Measurements from ENCODE around the gene GPC3. TPM values are rescaled to one million over a fixed set of nuclear protein-coding genes. Genes with fewer than 3 reads are reported as not detected.

Gene GPC3
- total and polyA plus RNA-seq, 8 donors: 0.46 to 137 (median 4.4) TPM

- TF ChIP-seq POLR2A (IDR thresholded peaks at IDR 0.05): no peak
- no peak for TF ChIP-seq EP300 (IDR thresholded peaks at IDR 0.05)
- no peak for TF ChIP-seq POLR2AphosphoS5 (IDR thresholded peaks at IDR 0.05)
- TF ChIP-seq CTCF (IDR thresholded peaks at IDR 0.05): no peak
- H3K27ac ChIP-seq: no peak overlapping the region
Observed at GRCh38 chrX:133918361-133918771, 67.0 kb downstream of the GPC3 start.

GRCh38 chrX:133916984-133917722, 68.2 kb downstream of the GPC3 start:
- H3K27me3 ChIP-seq: no peaks in the 10 kb centered on the region
- no peaks in the 10 kb centered on the region for H3K36me3 ChIP-seq
- intact Hi-C loops (cut with DNase I; ENCODE audit: low total_unique reads): no loop called here
- H3K9me3 ChIP-seq: peaks cover 0 to 15% (median 2%) of the 10 kb centered on the region in 4 donors
- WGBS, 5 donors: 68 to 91% (median 82%) methylated on average over 2 of the region's 2 CpGs
- H3K27ac ChIP-seq: no peak overlapping the region
- TF ChIP-seq POLR2A (IDR thresholded peaks at IDR 0.05): no peak
- H3K4me3 ChIP-seq: no peak overlapping the region
- H3K4me1 ChIP-seq: no peaks in the 10 kb centered on the region
- no peak for DNase-seq

More at GRCh38 chrX:133918361-133918771, 67.0 kb downstream of the GPC3 start:
- H3K27me3 ChIP-seq: no peaks in the 10 kb centered on the region
- 53 to 65% (median 60%) methylated on average over 3 of the region's 3 CpGs for WGBS, 5 donors
- H3K36me3 ChIP-seq: no peaks in the 10 kb centered on the region
- H3K4me1 ChIP-seq: no peaks in the 10 kb centered on the region
- intact Hi-C loops (cut with DNase I; ENCODE audit: low total_unique reads): no loop called here
- DNase-seq: no peak
- no peak overlapping the region for H3K4me3 ChIP-seq
- H3K9me3 ChIP-seq: peaks cover 0 to 15% (median 2%) of the 10 kb centered on the region in 4 donors

- Histone ChIP-seq H3K9me3 (peaks cover 0 to 15% (median 2%) of the 10 kb centered on the region in 4 donors), H3K27ac (no peak overlapping the region), H3K36me3 (no peaks in the 10 kb centered on the region), H3K4me3 (no peak overlapping the region), H3K4me1 (no peaks in the 10 kb centered on the region), H3K27me3 (no peaks in the 10 kb centered on the region)
- no peak for DNase-seq
- TF ChIP-seq EP300 (IDR thresholded peaks at IDR 0.05): no peak
- no peak for TF ChIP-seq POLR2A (IDR thresholded peaks at IDR 0.05)
- no peak for TF ChIP-seq CTCF (IDR thresholded peaks at IDR 0.05)
- no peak for TF ChIP-seq POLR2AphosphoS5 (IDR thresholded peaks at IDR 0.05)
- intact Hi-C loops (cut with DNase I; ENCODE audit: low total_unique reads): no loop called here
- WGBS, 5 donors: 47 to 70% (median 60%) methylated on average over 2 of the region's 2 CpGs
Observed at GRCh38 chrX:133913658-133914388, 71.6 kb downstream of the GPC3 start.

- 33 to 86% (median 61%) methylated on average over 1 of the region's 1 CpG; no CpG with 5 or more reads in 1 of the 5 donors for WGBS, 5 donors
- Histone ChIP-seq H3K4me3 (no peak overlapping the region), H3K27ac (no peak overlapping the region), H3K9me3 (peaks cover 0 to 15% (median 2%) of the 10 kb centered on the region in 4 donors), H3K4me1 (no peaks in the 10 kb centered on the region), H3K27me3 (no peaks in the 10 kb centered on the region), H3K36me3 (no peaks in the 10 kb centered on the region)
- no peak for TF ChIP-seq POLR2A (IDR thresholded peaks at IDR 0.05)
- no peak for TF ChIP-seq CTCF (IDR thresholded peaks at IDR 0.05)
- no peak for TF ChIP-seq POLR2AphosphoS5 (IDR thresholded peaks at IDR 0.05)
- no peak for TF ChIP-seq EP300 (IDR thresholded peaks at IDR 0.05)
- intact Hi-C loops (cut with DNase I; ENCODE audit: low total_unique reads): no loop called here
- no peak for DNase-seq
Observed at GRCh38 chrX:133913009-133913408, 72.4 kb downstream of the GPC3 start.

All from stomach (tissue), 9 donors.